Liver (tissue), 3 donors: ENCODE data around the gene TRMT11.

Experiments
- GABPA ChIP-seq, 2 donors: IDR thresholded peaks in 1 of 2; conservative IDR thresholded peaks in 1 of 2; 2 replicates each; pipeline ENCODE4 v1.6.1; 2016; ENCODE audit warnings: antibody characterized with exemption in 2 of 2, mild to moderate bottlenecking in 1 of 2, moderate library complexity in 1 of 2
- JUND ChIP-seq, 2 donors: IDR thresholded peaks; 2 replicates each; pipeline ENCODE4 v1.6.1; 2016; ENCODE audit warnings: antibody characterized with exemption in 2 of 2
- TF ChIP-seq, protein P1 (sequence below): fragments of 150-350 bp; IDR thresholded peaks from 2 replicates; pipeline ENCODE4 v1.5.1; 2017; ENCODE audit warnings: improper control_type of control experiment, low read depth, low read length; ENCODE audit not compliant: missing input control
- donor health status: healthy.
- donor health status: healthy.

DNA sequence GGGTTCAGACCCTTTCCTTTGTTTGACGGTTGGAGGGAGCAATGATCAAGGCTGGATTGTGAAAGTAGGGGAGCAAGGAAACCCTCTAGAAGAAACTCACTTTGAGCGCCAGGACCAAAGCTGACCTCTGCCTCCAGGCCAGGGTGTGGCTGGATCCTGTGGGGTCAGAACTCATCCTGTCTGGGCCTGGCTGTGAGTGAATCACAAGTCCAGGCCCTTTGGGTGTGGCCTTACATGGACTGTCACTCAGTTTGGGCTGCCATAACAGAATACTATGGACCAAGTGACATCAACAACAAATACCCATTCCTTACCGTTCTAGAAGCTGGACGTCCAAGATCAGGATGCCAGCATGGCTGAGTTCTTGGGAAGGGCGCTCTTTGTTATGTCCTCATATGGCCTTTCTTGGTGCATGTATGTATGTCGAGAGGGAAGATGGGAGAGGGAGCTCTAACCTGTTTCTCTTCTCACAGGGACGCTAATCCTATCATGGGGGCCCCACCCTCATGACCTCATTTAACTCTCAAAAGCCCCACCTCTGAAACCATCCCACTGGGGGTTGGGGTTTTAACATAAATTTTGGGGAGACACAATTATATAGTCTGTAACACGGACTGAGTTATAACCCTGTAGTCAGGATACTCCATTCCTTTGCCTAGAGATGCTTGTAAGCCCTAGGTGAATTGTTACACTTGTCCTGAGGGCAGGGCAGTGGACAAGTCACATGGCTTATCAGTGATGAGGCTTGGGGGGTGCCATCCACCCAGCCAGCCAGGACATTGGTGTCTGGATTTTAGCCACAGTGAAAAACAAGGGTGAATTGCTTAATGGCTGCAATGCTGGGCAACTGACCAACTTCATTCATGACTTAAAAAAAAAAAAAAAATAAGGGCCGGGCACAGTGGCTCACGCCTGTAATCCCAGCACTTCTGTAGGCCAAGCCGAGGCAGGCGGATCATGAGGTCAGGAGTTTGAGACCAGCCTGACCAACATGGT is 80.0 kb downstream of the TRMT11 start:
- peak in 1 of 2 donors; percentile 44 for TF ChIP-seq JUND (IDR thresholded peaks at IDR 0.05)
- TF ChIP-seq, protein P1, sequence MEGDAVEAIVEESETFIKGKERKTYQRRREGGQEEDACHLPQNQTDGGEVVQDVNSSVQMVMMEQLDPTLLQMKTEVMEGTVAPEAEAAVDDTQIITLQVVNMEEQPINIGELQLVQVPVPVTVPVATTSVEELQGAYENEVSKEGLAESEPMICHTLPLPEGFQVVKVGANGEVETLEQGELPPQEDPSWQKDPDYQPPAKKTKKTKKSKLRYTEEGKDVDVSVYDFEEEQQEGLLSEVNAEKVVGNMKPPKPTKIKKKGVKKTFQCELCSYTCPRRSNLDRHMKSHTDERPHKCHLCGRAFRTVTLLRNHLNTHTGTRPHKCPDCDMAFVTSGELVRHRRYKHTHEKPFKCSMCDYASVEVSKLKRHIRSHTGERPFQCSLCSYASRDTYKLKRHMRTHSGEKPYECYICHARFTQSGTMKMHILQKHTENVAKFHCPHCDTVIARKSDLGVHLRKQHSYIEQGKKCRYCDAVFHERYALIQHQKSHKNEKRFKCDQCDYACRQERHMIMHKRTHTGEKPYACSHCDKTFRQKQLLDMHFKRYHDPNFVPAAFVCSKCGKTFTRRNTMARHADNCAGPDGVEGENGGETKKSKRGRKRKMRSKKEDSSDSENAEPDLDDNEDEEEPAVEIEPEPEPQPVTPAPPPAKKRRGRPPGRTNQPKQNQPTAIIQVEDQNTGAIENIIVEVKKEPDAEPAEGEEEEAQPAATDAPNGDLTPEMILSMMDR = no peak
- TF ChIP-seq GABPA (IDR thresholded peaks at IDR 0.05 in 1 of 2, conservative IDR thresholded peaks at IDR 0.05 in 1 of 2) = no peak
